A673 (cell line): ENCODE results near the gene AGA.

Source experiments
- EZH2 ChIP-seq: fragments of 200-600 bp; sonication (generic); IDR thresholded peaks from 2 replicates; pipeline ENCODE4 v1.6.1; 2017; ENCODE audit warnings: borderline replicate concordance, low read depth, mild to moderate bottlenecking, mixed read lengths, antibody characterized with exemption, low read length; ENCODE audit not compliant: poor library complexity, severe bottlenecking
- TF ChIP-seq, protein P1 (sequence below): fragments of 300-800, 200-600 bp; sonication (generic); conservative IDR thresholded peaks from 2 replicates; pipeline ENCODE4 v1.5.1; 2017; ENCODE audit warnings: low read depth, mild to moderate bottlenecking, antibody characterized with exemption, low read length, moderate library complexity, mixed read lengths

DNA sequence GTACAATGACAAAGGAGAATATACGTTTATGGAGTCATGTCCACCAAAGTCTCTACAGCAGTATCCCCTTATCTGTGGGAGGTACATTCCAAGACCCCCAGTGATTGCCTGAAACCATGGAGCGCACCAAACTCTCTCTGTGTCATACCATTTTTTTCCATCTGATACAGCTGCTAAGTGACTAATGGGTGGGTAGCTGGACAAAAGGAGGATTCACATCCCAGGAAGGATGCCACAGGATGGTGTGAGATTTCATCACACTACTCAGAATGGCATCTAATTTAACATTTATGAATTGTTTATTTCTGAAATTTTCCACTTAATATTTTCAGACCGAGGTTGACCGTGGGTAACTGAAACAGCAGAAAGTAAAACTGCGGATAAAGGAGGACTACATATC, 49.8 kb upstream of the AGA start:
- TF ChIP-seq, protein P1, sequence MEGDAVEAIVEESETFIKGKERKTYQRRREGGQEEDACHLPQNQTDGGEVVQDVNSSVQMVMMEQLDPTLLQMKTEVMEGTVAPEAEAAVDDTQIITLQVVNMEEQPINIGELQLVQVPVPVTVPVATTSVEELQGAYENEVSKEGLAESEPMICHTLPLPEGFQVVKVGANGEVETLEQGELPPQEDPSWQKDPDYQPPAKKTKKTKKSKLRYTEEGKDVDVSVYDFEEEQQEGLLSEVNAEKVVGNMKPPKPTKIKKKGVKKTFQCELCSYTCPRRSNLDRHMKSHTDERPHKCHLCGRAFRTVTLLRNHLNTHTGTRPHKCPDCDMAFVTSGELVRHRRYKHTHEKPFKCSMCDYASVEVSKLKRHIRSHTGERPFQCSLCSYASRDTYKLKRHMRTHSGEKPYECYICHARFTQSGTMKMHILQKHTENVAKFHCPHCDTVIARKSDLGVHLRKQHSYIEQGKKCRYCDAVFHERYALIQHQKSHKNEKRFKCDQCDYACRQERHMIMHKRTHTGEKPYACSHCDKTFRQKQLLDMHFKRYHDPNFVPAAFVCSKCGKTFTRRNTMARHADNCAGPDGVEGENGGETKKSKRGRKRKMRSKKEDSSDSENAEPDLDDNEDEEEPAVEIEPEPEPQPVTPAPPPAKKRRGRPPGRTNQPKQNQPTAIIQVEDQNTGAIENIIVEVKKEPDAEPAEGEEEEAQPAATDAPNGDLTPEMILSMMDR: no peak
- no peak for TF ChIP-seq EZH2
